NCI-H526 treated with DMSO at 0.1 percent for 48 hours (cell line): ENCODE data around the gene SEBOX.

Experiments
- DNase-seq: peaks from one replicate; lab custom pipeline; 2025; lab: John Stamatoyannopoulos, UW

SEBOX gene

GRCh38 chr17:28317966-28318758 is 46.8 kb downstream of the SEBOX start:
- DNase-seq = peak; percentile 26

- DNase-seq = no peak
These were observed 47.7 kb downstream of the SEBOX start for GRCh38 chr17:28317099-28317965.

GRCh38 chr17:28315846-28316705 is 48.9 kb downstream of the SEBOX start:
- no peak for DNase-seq

GRCh38 chr17:28313841-28314240 is 51.2 kb downstream of the SEBOX start:
- no peak for DNase-seq
